GM19351 (cell line): ENCODE measurements around the gene ZNF221.

ENCODE experiments used
- ATAC-seq: cut with Tn5 transposase; IDR thresholded peaks from one replicate; pipeline ENCODE4 v1.9.1; 2021; ENCODE audit warnings: mild to moderate bottlenecking, moderate library complexity; ENCODE audit not compliant: unreplicated experiment

ZNF221 gene

GRCh38 chr19:43956827-43957226 lies 5.8 kb downstream of the ZNF221 start:
- ATAC-seq: no peak

GRCh38 chr19:43957891-43958290 lies 6.9 kb downstream of the ZNF221 start:
- ATAC-seq: no peak

GRCh38 chr19:43960411-43960810 lies 9.4 kb downstream of the ZNF221 start:
- no peak for ATAC-seq

- no peak for ATAC-seq
These were observed 15.2 kb downstream of the ZNF221 start for GRCh38 chr19:43966079-43966694.

GRCh38 chr19:43976732-43977131 lies 25.7 kb downstream of the ZNF221 start:
- no peak for ATAC-seq

- ATAC-seq: peak; percentile 20
These were observed 32.5 kb downstream of the ZNF221 start for GRCh38 chr19:43983544-43983911.

- peak; percentile 89 for ATAC-seq
These were observed 33.1 kb downstream of the ZNF221 start, which contains the start of gene ZNF155 for GRCh38 chr19:43983912-43984686. TSS of gene ZNF155 (plus strand) at chr19:43984188. CDS start at chr19:43988544, 4,356 bp downstream.

GRCh38 chr19:43984687-43985000 lies 33.6 kb downstream of the ZNF221 start:
- ATAC-seq: no peak

GRCh38 chr19:43997631-43998290 lies 46.7 kb downstream of the ZNF221 start:
- ATAC-seq: no peak

- ATAC-seq: no peak
These were observed 51.2 kb downstream of the ZNF221 start for GRCh38 chr19:44002212-44002565.

- peak; percentile 88 for ATAC-seq
These were observed 51.8 kb downstream of the ZNF221 start, which contains the start of gene ZNF230 for GRCh38 chr19:44002566-44003460. TSS of gene ZNF230 (plus strand) at chr19:44002957. CDS start at chr19:44007079, 4,122 bp downstream.

GRCh38 chr19:44003461-44004009 lies 52.5 kb downstream of the ZNF221 start:
- peak; percentile 37 for ATAC-seq

GRCh38 chr19:44005973-44006372 lies 54.9 kb downstream of the ZNF221 start:
- ATAC-seq: no peak

- no peak for ATAC-seq
These were observed 56.4 kb downstream of the ZNF221 start for GRCh38 chr19:44007473-44007872.

- no peak for ATAC-seq
These were observed 59.4 kb downstream of the ZNF221 start for GRCh38 chr19:44010468-44010867.
